GM06990 (cell line): ENCODE measurements around the gene EXOC7.

ENCODE experiments used
- DNase-seq: peaks from one replicate; pipeline ENCODE4 v3.0.0-alpha.2; 2011; ENCODE audit not compliant: insufficient read length; ENCODE audit errors: extremely low read depth
- H3K27me3 ChIP-seq: replicated peaks from 2 replicates; pipeline ENCODE4 v1.6.0; 2011; ENCODE audit warnings: low read length; ENCODE audit not compliant: control insufficient read depth, insufficient read depth
- H3K36me3 ChIP-seq: 2 replicates; pipeline ENCODE4 v1.5.1; 2011; ENCODE audit warnings: low read length; ENCODE audit not compliant: control insufficient read depth, insufficient read depth
- H3K4me3 ChIP-seq: replicated peaks from 2 replicates; pipeline ENCODE4 v1.5.1; 2011; ENCODE audit warnings: low read depth, mild to moderate bottlenecking, control low read depth, low read length
- CTCF ChIP-seq: IDR thresholded peaks from 2 replicates; pipeline ENCODE4 v1.5.1; 2011; ENCODE audit warnings: low read length, control low read depth, mild to moderate bottlenecking, inconsistent platforms; ENCODE audit not compliant: insufficient read depth, poor library complexity, severe bottlenecking

EXOC7 gene

GRCh38 chr17:76135810-76136188, 32.2 kb upstream of the EXOC7 start:
- no peak for TF ChIP-seq CTCF
- H3K4me3 ChIP-seq: no peak overlapping the region

GRCh38 chr17:76134911-76135809, 31.6 kb upstream of the EXOC7 start:
- DNase-seq: no peak
- Histone ChIP-seq H3K4me3 (no peak overlapping the region), H3K36me3 (no peaks in the 10 kb centered on the region), H3K27me3 (no peaks in the 10 kb centered on the region)
- TF ChIP-seq CTCF: no peak

More at GRCh38 chr17:76135810-76136188, 32.2 kb upstream of the EXOC7 start:
- Histone ChIP-seq H3K36me3 (no peaks in the 10 kb centered on the region), H3K27me3 (no peaks in the 10 kb centered on the region)
- DNase-seq: no peak

- no peaks in the 10 kb centered on the region for H3K36me3 ChIP-seq
- no peak for DNase-seq
- H3K4me3 ChIP-seq: no peak overlapping the region
- no peak for TF ChIP-seq CTCF
- H3K27me3 ChIP-seq: no peaks in the 10 kb centered on the region
These were observed 29.2 kb upstream of the EXOC7 start for GRCh38 chr17:76132574-76133338.

- no peak overlapping the region for H3K4me3 ChIP-seq
- no peak for TF ChIP-seq CTCF
- no peaks in the 10 kb centered on the region for H3K36me3 ChIP-seq
- no peak for DNase-seq
- H3K27me3 ChIP-seq: no peaks in the 10 kb centered on the region
These were observed 28.3 kb upstream of the EXOC7 start for GRCh38 chr17:76131692-76132573.

- Histone ChIP-seq H3K27me3 (no peaks in the 10 kb centered on the region), H3K4me3 (no peak overlapping the region), H3K36me3 (no peaks in the 10 kb centered on the region)
- DNase-seq: no peak
- no peak for TF ChIP-seq CTCF
These were observed 27.6 kb upstream of the EXOC7 start for GRCh38 chr17:76131051-76131691.
